Measurements from ENCODE around the gene VPS18. TPM values are rescaled to one million over a fixed set of nuclear protein-coding genes. Genes with fewer than 3 reads are reported as not detected.
A peak's percentile ranks its signal among the peaks of the same experiment; 100 is the strongest.

VPS18 gene
- total RNA-seq, 6 experiments from 2014 or later: 27.7 to 33.1 (median 31.2) TPM

GRCh38 chr15:40932649-40933516, 38.6 kb downstream of the VPS18 start:
- Mint-ChIP-seq H3K27me3 (ENCODE audit: insufficient read depth) (peaks cover 12% of the 10 kb centered on the region), H3K4me1 (ENCODE audit: low read depth) (peaks cover 32% of the 10 kb centered on the region), H3K27ac (no peak overlapping the region), H3K9me3 (no peaks in the 10 kb centered on the region), H3K4me3 (no peak overlapping the region), H3K36me3 (ENCODE audit: low read depth) (no peaks in the 10 kb centered on the region)
- TF ChIP-seq, protein P1, sequence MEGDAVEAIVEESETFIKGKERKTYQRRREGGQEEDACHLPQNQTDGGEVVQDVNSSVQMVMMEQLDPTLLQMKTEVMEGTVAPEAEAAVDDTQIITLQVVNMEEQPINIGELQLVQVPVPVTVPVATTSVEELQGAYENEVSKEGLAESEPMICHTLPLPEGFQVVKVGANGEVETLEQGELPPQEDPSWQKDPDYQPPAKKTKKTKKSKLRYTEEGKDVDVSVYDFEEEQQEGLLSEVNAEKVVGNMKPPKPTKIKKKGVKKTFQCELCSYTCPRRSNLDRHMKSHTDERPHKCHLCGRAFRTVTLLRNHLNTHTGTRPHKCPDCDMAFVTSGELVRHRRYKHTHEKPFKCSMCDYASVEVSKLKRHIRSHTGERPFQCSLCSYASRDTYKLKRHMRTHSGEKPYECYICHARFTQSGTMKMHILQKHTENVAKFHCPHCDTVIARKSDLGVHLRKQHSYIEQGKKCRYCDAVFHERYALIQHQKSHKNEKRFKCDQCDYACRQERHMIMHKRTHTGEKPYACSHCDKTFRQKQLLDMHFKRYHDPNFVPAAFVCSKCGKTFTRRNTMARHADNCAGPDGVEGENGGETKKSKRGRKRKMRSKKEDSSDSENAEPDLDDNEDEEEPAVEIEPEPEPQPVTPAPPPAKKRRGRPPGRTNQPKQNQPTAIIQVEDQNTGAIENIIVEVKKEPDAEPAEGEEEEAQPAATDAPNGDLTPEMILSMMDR (IDR thresholded peaks at IDR 0.05): no peak
- no peak for DNase-seq

- TF ChIP-seq, protein P1 (IDR thresholded peaks at IDR 0.05): no peak
- Mint-ChIP-seq H3K36me3 (ENCODE audit: low read depth) (no peaks in the 10 kb centered on the region), H3K4me3 (no peak overlapping the region), H3K27ac (no peak overlapping the region), H3K9me3 (no peaks in the 10 kb centered on the region), H3K27me3 (ENCODE audit: insufficient read depth) (peaks cover 9% of the 10 kb centered on the region), H3K4me1 (ENCODE audit: low read depth) (peaks cover 32% of the 10 kb centered on the region)
- no peak for DNase-seq
Measured at GRCh38 chr15:40933517-40933902, 39.3 kb downstream of the VPS18 start.

DNA sequence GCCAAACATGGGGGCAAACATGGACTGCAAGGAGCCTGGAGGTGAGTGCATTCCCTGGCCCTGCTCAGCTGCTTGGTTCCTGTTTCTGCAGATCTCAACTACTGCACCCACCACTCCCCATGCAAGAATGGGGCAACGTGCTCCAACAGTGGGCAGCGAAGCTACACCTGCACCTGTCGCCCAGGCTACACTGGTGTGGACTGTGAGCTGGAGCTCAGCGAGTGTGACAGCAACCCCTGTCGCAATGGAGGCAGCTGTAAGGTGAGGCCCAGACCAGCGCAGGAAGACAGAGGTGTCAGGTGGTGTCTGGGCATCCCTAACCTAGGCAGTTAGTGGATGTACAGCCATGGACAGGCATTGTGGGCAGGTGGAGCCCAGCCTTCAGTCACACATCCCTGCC, 40.2 kb downstream of the VPS18 start:
- peaks cover 4% of the 10 kb centered on the region for H3K27me3 Mint-ChIP-seq (ENCODE audit: insufficient read depth)
- no peaks in the 10 kb centered on the region for H3K9me3 Mint-ChIP-seq
- no peak overlapping the region for H3K27ac Mint-ChIP-seq
- H3K36me3 Mint-ChIP-seq (ENCODE audit: low read depth): no peaks in the 10 kb centered on the region
- H3K4me3 Mint-ChIP-seq: no peak overlapping the region
- H3K4me1 Mint-ChIP-seq (ENCODE audit: low read depth): peaks cover 23% of the 10 kb centered on the region
- no peak for DNase-seq
- TF ChIP-seq, protein P1 (IDR thresholded peaks at IDR 0.05): no peak

- DNase-seq: no peak
- Mint-ChIP-seq H3K9me3 (no peaks in the 10 kb centered on the region), H3K36me3 (ENCODE audit: low read depth) (no peaks in the 10 kb centered on the region), H3K4me3 (no peak overlapping the region), H3K27ac (no peak overlapping the region), H3K4me1 (ENCODE audit: low read depth) (peaks cover 21% of the 10 kb centered on the region), H3K27me3 (ENCODE audit: insufficient read depth) (peaks cover 1% of the 10 kb centered on the region)
- TF ChIP-seq, protein P1 (IDR thresholded peaks at IDR 0.05): no peak
Measured at GRCh38 chr15:40936234-40936708, 42.0 kb downstream of the VPS18 start.

- no peaks in the 10 kb centered on the region for H3K9me3 Mint-ChIP-seq
- TF ChIP-seq, protein P1 (IDR thresholded peaks at IDR 0.05): peak; percentile 31; the same call in 1 of the 2 replicates
- no peaks in the 10 kb centered on the region for H3K36me3 Mint-ChIP-seq (ENCODE audit: low read depth)
- no peak for DNase-seq
- H3K4me1 Mint-ChIP-seq (ENCODE audit: low read depth): peaks cover 23% of the 10 kb centered on the region
- H3K27me3 Mint-ChIP-seq (ENCODE audit: insufficient read depth): no peaks in the 10 kb centered on the region; the same call in none of the 2 replicates
- no peak overlapping the region for H3K27ac Mint-ChIP-seq
- H3K4me3 Mint-ChIP-seq: no peak overlapping the region
Measured at GRCh38 chr15:40936709-40937666, 42.7 kb downstream of the VPS18 start.
